H1 (cell line): ENCODE data around the gene ZNF223. TPM values are rescaled to one million over a fixed set of nuclear protein-coding genes. Genes with fewer than 3 reads are reported as not detected.

Experiments
- CREB1 ChIP-seq: IDR thresholded peaks from 2 replicates; pipeline ENCODE4 v1.6.1; 2012; ENCODE audit warnings: inconsistent platforms
- EP300 ChIP-seq, 2 experiments: IDR thresholded peaks; 1 replicate in 1 of 2; 2 replicates in 1 of 2; pipeline ENCODE4 v1.6.1; 2011 to 2012; ENCODE audit warnings: low read depth in 2 of 2, low read length in 2 of 2, mild to moderate bottlenecking in 2 of 2, borderline replicate concordance in 1 of 2, inconsistent platforms in 1 of 2, moderate library complexity in 1 of 2
- GABPA ChIP-seq: IDR thresholded peaks from 2 replicates; pipeline ENCODE4 v1.6.1; 2011; ENCODE audit warnings: mild to moderate bottlenecking, low read length, moderate library complexity, borderline replicate concordance; ENCODE audit not compliant: insufficient read depth
- RXRA ChIP-seq: IDR thresholded peaks from 2 replicates; pipeline ENCODE4 v1.6.1; 2011; ENCODE audit warnings: low read depth, mild to moderate bottlenecking, low read length, moderate library complexity; ENCODE audit not compliant: insufficient read depth
- SAP30 ChIP-seq: fragments of 300-600 bp; sonication (generic); IDR thresholded peaks from 2 replicates; pipeline ENCODE4 v1.7.1; 2012; ENCODE audit warnings: low read length, moderate library complexity, mild to moderate bottlenecking, inconsistent platforms; ENCODE audit not compliant: insufficient read depth, insufficient replicate concordance
- polyA plus RNA-seq, 7 experiments: library from polyadenylated mRNA; depleted of rRNA in 3 of 7; stranded (reverse) in 5 of 7; unstranded in 2 of 7; fragments of >200 nt in 5 of 7; fragments of 200-250 nt in 2 of 7; gene quantifications; 1 replicate in 5 of 7; 2 replicates in 1 of 7; 4 replicates in 1 of 7; pipeline versions ENCODE4 v1.2.1 to v1.2.3, GENCODE V29; 2011 to 2013; ENCODE audit warnings: missing spikeins in 2 of 7, mixed read lengths in 2 of 7
- total RNA-seq: library from RNA; stranded (reverse); fragmentation: NEBNext Ultra II Directional; extraction: Animal tissue kit (Norgen Biotek cat#: 25700); gene quantifications from 2 replicates; pipeline ENCODE4 v1.2.1, GENCODE V29; 2021
- TF ChIP-seq, protein P1 (sequence below): IDR thresholded peaks from 2 replicates; pipeline ENCODE4 v1.6.1; 2012; ENCODE audit warnings: low read length, inconsistent platforms
- TF ChIP-seq, protein P2 (sequence below): IDR thresholded peaks from 2 replicates; pipeline ENCODE4 v1.6.1; 2012; ENCODE audit warnings: inconsistent platforms

Gene ZNF223
- total and polyA plus RNA-seq, 2 of the 8 experiments (the other 6 are each of a cell fraction or from before 2014, with no cell fraction given): 1.7 to 4.3 TPM

DNA sequence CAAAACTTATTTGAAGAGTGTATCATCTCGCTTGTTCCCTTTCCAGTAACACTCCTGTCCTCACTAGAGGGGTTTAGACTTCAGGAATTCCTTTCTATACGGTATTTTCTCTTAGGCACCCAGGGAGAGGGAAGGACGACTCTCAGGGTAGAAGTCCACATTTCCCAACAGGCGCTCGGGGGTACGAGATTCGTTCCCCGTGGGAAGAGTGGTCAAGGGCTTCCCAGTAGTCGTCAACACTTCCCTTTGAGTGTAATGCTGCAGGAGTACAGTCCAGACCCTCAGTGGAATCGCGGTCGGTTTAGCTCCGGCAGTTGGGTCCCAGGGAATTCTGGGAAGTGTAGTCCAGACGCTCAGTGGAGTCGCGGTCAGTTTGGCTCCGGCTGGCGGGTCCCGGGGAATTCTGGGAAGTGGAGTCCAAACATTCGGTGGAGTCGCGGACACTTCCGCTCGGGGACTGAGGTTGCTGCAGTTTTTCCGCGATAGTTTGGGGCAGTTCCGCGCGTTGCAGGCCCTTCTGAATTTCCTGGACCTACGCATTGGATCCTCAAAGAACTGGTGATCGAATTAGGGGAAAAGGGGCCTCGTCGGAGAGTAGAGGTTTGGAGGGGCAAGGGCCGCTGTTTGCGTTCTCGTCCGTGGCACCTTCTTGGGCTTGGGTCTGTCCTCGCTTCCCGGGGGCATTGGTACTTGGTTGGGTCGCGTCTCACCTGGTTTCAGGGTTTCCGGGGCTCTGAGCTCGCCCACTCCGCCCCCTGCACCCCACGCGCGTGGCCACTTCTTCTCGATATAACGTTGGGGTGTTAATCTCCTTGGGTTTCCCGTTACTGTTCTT lies 42.3 kb downstream of the ZNF223 start, which contains the start of gene ZNF224 (continued):
- TF ChIP-seq, protein P1, sequence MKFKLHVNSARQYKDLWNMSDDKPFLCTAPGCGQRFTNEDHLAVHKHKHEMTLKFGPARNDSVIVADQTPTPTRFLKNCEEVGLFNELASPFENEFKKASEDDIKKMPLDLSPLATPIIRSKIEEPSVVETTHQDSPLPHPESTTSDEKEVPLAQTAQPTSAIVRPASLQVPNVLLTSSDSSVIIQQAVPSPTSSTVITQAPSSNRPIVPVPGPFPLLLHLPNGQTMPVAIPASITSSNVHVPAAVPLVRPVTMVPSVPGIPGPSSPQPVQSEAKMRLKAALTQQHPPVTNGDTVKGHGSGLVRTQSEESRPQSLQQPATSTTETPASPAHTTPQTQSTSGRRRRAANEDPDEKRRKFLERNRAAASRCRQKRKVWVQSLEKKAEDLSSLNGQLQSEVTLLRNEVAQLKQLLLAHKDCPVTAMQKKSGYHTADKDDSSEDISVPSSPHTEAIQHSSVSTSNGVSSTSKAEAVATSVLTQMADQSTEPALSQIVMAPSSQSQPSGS: no peak
- TF ChIP-seq EP300 (IDR thresholded peaks at IDR 0.05; ENCODE audit: borderline replicate concordance in 1 of 2, low read depth in 2 of 2, low read length in 2 of 2) (no peak), CREB1 (peak; percentile 77), SAP30 (no peak), RXRA (no peak), GABPA (no peak)
- TF ChIP-seq, protein P2, sequence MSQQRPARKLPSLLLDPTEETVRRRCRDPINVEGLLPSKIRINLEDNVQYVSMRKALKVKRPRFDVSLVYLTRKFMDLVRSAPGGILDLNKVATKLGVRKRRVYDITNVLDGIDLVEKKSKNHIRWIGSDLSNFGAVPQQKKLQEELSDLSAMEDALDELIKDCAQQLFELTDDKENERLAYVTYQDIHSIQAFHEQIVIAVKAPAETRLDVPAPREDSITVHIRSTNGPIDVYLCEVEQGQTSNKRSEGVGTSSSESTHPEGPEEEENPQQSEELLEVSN: no peak
